Measurements from ENCODE around the gene SUGCT.

SUGCT gene

DNA sequence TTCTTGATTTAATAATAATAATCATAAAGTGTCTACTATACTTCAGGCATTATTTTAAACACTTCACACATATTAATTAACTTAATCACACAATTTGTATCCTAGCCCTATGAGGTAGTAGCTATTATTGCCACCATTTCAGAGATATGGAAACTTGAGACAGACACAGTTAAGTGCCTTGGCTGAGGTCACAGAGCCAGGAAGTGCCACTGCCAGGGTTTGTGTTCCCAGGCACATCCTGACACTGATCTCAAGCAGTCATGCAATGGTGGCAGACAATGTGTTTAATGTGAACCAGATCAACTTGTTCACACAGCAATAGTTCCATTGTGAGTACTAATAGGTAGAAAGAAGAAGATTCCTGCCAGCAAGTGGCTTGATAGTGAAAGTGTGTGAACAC lies 666.0 kb downstream of the SUGCT start:
- DNase-seq: no peak

DNA sequence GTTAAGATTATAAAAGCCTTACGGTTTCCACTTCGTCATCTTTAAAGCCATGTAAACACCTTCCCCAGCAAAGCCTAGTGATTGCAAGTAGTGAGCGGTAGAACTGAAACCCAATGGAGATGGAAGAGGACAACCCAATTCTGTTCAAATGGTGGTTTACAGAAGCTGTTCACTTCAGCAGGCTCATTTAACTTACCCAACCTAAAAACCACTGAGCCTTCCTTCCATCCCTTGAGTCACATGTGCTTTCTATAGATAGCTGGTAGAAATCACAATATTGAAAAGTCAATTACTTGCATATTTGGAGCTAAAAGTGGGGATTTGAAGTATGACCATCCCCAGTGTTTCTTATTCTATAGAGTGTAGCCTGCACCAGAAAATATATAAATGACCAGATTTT lies 667.7 kb downstream of the SUGCT start:
- no peak for DNase-seq

DNA sequence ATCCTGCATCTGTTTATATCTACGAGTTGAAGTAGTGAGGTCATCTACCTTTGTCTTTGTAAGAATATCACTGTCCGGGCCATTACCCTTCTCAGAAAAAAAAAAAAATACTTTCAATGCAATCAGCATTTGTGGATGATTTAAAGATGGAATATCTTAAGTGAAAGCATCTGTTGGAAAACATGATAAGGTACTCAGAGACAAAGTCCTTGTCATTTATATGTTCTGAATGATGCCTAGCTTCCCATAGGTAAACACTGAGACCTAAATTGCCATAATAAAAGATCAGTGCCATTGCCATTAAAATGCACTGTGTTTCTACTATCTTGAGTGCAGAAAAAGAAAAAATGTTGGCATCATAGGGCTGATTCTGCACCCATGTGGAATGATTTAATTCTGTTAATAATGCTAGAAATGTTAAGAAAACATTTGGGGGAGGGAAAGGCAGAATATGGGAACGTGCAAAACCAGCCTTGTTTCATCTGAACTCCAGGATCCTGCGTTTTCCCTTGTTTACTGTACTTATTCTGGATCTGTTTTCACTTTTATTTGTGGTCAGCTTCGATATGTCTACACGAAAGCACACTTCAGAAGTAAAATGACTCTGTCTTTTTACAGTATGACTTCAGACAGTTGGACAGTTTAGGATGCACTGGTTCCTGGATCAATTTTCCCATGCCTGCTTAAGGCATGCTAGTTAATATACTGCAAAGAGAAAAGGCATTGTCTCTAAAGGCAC lies 669.8 kb downstream of the SUGCT start:
- no peak for DNase-seq

DNA sequence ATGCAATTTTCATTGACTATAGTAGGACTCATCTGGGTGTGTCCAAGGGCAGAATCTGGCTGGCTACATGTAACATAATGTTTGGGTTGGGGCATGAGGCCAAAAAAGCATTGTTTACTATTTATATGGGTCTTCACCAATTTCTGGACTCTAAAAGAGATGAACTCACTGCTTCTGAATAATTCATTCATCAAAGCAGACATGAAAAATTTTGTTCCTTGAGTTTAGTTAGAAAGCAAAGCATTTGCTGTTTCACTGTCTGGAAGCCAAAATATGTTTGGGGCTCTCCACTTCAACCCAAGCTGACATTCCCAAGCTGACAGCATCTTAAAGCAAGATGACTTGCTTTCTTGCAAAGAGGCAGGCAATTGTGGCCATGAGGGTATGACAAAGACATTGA lies 670.6 kb downstream of the SUGCT start:
- DNase-seq: no peak

DNA sequence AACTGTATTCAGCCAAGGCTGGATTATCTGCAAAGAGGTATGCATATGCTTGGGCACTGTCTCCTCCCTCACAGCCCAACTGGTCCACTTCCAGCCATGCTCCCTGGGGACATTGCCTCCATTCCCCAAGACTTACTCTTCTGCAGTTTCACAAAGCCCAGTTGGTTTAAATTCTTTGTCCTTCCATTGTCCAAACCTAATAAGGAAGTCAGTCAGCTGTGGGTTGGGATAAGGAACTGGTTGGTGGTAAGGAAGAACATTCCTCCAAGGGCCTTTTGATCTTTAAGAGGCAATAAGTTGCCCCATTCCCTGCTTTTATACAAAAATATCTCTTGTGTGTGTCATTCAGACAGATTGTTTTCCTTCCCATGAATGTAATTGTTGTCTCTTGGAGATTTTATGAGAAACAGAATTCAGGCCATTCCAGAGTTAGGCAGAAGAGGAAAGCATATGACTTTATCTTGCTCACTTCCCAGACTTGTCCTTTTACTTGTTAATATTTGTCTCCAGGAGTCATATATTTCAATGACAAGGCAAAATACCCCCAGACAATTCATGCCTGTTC lies 673.7 kb downstream of the SUGCT start:
- DNase-seq: no peak

DNA sequence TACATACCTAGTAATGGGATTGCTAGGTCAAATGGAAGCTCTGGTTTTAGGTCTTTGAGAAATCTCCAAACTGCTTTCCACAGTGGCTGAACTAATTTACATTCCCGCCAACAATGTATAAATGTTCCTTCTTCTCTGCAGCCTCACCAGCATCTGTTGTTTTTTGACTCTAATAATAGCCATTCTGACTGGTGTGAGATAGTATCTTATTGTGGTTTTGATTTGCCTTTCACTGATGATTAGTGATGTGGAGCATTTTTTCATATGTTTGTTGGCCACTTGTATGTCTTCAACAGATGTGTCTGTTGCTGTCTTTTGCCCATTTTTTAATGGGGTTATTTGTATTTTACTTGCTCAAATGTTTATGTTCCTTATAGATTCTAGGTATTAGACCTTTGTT lies 675.5 kb downstream of the SUGCT start:
- no peak for DNase-seq

DNA sequence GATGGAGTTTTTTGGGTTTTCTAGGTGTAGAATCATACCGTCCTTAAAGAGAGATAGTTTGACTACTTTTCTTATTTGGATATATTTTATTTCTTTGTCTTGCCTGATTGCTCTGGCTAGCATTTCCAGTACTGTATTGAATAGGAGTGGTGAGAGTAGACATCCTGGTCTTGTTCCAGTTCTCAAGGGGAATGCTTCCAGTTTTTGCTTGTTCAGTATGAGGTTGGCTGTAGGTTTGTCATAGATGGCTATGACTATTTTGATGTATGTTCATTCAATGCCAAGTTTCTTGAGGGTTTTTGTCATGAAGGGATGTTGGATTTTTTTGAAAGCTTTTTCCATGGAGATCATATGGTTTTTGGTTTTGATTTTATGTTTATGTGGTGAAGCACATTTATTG lies 676.9 kb downstream of the SUGCT start:
- DNase-seq: no peak

DNA sequence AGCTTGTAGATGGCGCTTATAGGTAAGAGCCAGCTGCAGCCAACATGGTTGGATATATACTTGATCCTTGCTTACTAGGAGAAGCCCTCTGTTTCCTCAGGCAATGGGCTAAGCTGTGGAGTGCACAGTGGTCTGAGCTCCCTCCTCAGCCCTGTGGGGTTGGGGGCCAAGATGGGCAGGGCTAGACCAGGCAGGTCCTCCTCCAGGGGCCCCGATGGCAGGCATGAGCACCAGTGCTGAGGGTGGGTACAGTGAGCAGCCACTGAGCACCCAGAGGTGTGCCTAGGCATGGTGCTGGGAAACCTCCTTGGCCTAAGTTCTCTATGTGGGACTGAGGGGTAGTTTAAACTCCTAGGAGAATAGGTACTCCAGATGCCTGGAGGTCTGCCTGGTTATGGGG lies 680.2 kb downstream of the SUGCT start:
- no peak for DNase-seq

DNA sequence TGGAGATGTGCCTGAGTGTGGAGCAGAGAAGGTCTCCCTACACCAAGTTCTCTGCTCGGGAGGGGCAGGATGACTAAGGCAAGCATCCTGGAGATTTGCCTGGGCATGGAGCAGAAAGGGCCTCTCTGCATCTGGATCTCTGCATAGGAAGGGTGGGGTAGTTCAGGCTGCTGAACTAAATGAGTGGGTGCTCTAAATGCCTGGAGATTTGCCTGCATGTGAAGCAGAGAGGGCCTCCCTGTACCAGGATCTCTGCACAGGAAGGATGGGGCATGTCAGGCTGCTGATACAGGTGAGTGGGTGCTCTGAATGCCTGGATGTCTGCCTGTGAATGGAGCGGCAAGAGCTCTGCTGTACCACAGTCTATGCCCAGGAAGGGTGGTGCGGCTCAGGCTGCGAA lies 680.7 kb downstream of the SUGCT start:
- DNase-seq: no peak

DNA sequence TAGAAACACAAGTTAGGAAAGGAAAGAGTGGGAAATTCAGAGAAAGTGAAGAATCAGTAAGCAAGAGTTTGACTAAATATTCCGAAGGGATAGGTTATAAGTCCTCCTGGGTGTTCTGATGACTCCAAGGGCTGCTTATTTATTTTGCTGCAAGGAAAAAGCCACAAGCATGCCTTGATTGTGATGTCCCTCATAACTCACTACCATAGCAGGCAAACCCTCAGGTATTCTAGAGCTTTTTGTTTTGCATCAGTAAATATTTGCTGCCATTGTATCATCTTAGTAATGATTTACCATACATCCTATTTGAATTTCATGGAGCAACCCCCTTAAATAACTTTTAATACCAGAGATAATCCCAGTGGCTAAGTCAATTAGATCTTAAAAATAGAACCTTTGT lies 688.1 kb downstream of the SUGCT start:
- no peak for DNase-seq

DNA sequence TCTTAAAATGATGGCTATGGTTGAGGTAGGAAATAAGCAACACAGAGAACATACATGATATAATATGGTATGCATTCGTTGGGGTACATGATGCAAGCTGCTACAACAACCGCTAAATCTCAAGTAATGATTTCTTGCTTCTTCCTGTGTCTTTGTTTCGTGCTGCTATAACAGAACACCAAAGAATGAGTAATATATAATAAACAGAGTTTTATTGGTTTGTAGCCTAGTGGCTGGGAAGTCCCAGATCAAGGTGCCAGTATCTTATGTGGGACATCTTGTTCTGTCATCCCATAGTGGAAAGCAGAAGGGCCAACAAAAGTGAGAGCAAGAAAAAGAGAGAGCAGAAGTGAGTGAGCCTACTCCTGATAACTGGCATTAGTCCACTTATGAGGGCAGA lies 689.7 kb downstream of the SUGCT start:
- DNase-seq: no peak

DNA sequence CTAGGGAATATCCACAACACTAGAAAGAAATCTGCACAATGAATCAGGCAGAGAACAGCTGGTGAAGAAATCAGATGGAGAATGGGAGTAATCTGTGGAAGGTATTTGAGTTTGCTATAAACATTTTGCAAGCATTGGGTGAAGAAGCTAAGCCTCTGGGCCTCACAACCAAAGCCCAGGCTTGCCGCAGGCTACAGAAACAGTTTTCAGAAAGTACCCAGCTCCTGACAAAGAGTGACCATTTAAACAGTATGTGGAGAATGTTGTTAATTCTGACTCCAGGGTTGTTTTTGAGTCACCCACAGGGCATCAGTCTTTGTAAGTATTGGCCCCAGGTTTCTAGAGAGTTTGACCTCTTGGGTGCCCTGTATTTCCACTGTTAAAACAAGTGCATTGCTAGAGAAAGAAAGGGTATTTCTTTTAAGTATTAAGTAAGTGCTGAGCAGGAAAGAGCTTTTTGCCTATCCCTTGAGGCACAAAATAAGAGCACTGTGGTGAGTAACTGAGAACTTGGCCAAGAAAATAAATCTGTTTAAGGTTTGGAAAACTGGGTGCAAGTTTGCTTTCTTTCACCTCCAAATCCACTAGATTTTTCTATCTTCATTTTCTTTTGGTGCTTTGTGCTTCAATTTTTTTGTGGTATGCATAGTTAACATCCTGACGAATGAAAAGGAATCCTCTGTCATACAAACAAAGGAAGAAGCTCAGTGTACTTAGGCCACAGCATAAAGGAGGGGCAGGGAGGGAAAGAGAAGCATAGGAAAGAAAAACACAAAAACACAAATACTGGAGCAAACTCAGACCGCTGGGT lies 691.8 kb downstream of the SUGCT start:
- no peak for DNase-seq

DNA sequence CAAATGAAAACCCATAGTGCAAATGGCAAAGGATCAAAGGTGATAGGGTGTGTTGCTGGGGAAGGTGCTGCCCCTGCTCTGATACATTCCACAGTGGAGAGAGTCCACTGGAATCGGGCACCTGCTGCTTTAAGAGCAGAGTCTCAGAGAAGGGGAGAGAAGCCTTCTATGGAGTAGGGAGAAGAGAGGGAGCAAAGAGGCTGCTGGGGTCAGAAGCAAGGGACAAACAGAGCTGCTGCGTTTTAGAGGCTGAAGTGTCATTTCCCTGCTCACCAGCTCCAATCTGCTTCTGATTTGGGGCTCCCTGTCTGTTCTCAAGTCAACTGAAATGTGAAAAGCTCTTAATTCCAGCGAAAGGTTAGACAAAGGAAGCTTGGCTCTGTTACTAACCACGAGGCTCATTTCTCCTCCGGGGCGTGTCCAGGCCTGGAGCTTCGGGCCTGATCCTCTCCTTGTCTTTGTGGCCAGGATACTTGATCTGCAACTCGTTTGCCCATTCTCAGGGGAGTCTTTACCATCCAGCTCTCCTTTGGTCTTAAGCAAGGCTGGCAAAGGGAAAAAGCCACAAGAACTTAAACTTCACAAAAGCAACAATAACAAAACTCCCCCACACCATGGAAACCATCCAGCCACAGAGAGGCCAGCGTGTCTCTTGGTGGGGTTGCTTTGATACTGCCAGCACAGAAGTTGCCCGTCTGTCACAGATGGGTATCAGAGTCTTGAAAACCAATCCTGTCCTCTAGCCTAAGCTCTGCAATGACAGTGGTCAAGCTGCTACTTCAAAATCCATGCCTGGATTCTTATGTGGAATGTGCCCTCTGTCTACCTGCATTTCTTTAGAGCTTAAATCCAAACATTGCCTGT lies 692.6 kb downstream of the SUGCT start:
- DNase-seq: no peak

DNA sequence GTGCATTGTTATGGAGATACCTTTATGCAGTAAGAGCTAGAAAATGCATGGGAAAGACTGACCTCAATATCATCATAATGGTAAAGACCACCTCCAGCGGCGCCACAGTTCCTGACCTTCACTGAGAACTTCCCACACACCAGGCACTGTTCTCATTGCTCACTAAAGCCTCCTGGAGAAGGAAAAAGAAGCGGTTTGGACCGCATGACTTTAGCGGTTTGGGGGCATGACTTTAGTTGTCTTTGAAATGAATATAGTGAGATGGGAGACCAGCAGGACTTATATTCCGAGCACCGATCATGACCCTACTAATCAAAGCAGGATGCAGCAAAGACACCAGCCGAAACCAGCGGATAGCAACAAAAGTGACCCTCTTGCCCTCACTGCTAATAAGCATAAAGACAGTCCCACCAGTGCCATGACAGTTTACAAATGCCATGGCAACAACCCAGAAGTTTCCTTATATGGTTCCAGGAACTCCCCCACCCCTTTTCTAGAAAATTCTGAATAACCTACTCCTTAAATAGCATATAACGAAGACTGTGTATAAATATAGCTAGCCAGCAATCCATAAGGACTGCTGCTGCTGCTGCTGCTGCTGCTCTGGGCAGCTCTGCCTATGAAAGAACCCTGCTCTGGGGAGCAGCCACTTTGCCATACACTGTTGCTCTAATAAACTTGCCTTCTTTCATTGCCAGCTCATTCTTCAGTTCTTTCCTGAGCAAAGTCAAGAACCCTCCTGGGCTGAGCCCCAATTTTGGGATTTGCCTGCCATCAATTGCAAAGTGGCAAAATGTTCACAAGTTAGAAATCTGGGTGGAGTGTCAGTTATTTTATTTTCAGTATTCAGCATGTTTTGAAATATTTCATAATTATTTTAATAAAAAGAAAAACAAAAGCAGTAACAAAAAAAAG lies 694.1 kb downstream of the SUGCT start:
- DNase-seq: no peak

DNA sequence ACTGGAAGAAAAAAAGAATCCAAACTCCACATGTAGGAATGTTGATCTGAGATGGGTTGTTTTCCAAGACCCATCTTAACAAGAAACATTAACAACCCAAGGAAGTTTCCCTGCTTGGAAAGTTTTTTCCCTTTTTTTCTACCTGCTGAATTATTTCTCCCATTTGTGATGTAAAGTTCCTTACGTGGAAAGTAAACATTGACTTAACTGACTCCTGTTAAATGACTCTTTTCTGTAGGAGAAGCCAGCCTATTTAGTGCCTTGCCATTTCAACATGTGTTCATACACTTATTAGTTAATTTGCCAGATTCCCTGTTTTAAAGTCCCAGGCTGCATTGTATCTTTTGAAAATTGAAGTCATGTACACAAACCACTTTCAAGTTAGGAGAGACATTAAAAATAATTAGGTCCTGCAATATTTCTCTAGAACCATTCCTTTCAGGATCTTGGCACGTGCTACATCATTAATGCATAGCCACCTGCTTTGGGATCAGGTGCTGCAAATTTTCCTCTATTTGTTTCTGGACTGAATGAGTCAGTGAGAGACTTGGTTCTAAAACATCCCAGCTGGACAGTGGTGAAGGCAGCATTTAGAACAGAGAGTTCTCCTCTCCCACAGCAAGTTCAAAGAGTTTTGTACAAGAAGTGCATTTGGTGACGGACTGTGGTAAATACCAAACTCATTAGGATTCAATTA lies 698.5 kb downstream of the SUGCT start:
- DNase-seq: no peak

DNA sequence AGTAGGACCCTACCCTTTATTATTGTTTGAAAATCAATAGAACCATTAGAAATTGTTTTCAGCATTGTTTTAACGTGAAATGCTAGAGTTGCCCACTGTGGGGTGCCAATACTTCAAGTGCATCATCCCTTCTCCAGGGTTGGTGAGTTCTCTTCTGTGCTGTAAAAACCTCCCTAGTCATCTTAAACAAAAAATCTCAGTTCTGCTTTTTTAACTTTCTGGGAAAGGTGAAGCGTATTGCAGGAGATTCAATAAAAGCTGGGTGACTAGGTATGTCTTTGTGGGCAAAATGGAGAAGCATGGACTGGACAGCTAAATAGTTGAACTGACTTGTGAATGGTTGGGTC lies 699.1 kb downstream of the SUGCT start:
- no peak for DNase-seq

DNA sequence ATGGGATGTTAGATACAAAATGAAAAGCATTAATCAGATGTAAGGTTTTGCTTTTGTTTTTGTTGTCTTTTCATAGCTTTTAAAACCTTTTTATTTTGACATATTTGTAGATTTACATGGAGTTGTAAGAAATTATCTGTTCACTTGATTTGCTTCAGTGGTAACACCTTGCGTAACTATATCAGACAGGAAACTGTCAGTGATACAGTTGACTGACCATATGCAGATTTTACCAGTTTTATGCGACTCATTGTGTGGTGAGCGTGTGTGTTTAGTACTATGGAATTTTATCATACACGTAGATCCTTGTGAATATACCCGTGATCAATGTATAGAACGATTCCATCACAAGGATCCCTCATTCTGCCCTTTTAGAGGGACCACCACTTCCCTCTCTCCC lies 701.4 kb downstream of the SUGCT start:
- no peak for DNase-seq

DNA sequence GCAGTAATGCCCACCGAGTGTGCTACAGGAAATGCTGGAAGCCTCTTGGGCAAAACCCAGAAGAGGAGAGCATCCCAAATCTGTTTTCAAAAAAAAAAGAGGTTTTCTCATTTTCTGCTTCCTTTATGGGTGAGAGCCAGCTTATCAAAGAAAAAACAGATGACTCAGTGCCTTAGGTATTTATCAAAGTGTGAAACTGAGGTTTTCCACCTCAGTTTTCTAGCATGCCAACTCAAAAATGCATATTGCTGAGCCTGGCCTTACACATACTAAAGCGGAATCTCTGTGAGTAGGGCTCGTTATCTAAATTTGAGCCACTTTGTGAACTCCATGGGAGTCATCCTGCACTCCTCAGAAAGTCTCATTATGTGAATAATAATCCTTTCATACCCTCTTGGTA lies 705.1 kb downstream of the SUGCT start:
- no peak for DNase-seq

DNA sequence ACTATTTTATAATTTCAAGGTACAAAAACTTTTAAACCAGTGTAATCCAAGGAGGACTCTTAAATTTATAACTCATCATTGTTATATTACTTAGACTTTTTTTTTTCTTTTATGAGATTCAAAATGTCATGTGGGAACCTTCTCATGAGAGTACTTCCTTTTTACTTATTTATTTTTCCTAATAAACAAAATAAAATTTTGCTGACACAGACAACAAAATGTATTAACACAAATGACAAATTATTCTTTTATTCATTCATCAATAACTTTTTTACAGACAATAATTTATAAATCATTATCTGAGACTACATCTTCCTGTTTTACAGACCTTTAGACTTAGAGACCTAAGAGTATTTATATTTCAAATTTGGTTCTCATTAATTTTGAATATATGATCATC lies 706.2 kb downstream of the SUGCT start:
- no peak for DNase-seq

DNA sequence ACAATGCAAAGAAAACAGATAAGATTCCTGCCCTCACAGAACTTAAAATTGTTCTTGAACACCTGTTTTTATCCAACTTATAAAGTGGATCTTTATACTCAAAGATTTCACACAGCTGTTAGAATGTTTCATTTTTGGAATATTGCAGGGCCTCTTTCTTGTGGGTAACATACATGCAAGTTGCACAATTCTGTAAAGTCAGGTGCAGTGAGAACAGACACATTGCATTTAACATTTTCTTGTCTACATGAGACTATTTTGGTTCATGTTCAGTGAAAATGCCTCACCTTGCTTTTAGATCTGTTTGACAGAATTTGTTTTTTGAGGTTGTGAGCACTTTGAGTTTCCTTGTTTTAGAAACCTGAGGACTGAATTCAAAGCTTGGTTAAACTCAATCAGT lies 707.8 kb downstream of the SUGCT start:
- no peak for DNase-seq

DNA sequence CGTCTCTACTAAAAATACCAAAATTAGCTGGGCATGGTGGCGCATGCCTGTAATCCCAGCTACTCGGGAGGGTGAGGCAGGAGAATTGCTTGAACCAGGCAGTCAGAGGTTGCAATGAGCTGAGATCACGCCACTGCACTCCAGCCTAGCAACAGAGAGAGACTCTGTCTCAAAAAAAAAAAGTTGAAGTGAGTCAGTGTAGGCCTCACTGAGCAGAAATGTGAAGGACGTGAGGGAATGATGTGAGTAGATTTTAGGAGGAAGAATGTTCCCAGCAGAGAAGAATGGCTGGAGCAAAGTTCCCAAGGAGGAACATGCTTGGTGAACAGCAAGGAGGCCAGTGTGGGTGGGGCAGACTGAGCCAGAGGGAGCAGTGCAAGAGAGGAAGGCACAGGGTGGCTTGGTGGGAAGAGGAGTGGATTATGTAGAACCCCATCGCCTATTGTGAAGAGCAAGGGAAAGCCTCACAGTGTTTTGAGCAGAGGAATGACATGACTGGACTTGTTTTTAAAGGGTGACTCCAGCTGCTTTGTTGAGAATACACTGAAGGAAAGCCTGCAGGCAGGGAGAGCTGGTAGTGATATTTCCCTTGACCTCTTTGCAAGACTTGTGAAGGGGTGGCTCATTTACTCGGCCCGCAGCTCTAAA lies 708.7 kb downstream of the SUGCT start:
- DNase-seq: no peak

All from CD4-positive, alpha-beta T cell treated with Interleukin-15 for 1 hour (primary cell).